GM12878 (cell line): ENCODE results near the gene HSFX2.

Experiments
- CHD4 ChIP-seq: fragments of 200-600 bp; sonication (generic); IDR thresholded peaks from 2 replicates; pipeline ENCODE4 v1.6.1; 2016; ENCODE audit warnings: mild to moderate bottlenecking
- DPF2 ChIP-seq: fragments of 450-650 bp; IDR thresholded peaks from 2 replicates; pipeline ENCODE4 v1.6.1; 2017; ENCODE audit warnings: mild to moderate bottlenecking
- EED ChIP-seq: sonication (generic); IDR thresholded peaks from 2 replicates; pipeline ENCODE4 v1.6.1; 2016; ENCODE audit warnings: antibody characterized with exemption, low read depth
- POLR2A ChIP-seq: IDR thresholded peaks from 2 replicates; pipeline ENCODE4 v1.6.1; 2011; ENCODE audit warnings: low read depth, mild to moderate bottlenecking, low read length
- ZNF384 ChIP-seq: IDR thresholded peaks from 2 replicates; pipeline ENCODE4 v1.6.1; 2012; ENCODE audit warnings: low read depth, mild to moderate bottlenecking, low read length, improper control_type of control experiment, borderline replicate concordance

DNA sequence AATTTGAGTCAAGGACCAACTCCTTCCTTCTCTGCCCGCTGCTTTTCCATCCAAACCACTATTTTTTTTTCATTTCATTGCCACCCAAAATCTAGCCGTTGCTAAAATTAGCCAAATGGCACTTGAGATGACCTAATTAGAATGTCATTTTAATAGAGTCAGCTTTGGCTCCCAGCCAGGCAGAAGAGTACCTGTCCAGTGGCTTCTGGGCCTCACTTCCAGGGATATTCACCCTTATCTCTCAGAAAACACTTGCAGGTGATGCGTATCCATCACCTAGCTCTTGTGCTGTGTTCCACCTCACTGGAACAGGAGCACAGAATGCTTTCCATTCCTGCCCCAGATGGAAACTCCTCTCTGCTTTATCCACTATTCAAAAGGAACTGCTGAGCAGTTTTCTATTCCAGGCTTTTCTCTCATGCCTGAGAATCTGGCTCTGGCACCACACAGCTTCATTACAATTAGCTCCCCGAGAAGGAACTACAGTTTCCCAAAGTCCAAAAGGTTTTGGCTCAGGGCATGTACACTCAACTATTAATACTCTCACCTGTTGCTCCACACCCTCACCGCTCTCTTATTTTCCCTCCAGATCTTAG lies 26.3 kb downstream of the HSFX2 start:
- TF ChIP-seq ZNF384 (no peak), CHD4 (no peak), POLR2A (no peak), DPF2 (no peak), EED (no peak)
